Right cardiac atrium (tissue), 5 donors: Measurements from ENCODE around the gene S100A10. TPM values are rescaled to one million over a fixed set of nuclear protein-coding genes. Genes with fewer than 3 reads are reported as not detected.

Source experiments
- ATAC-seq, 2 donors: fragments of 200-7000 bp; cut with Tn5 transposase; one replicate each; pipeline versions ENCODE4 v1.8.0 to v1.9.1; 2020; ENCODE audit warnings: moderate library complexity in 2 of 2, mild to moderate bottlenecking in 1 of 2
- DNase-seq, 3 donors: peaks; one replicate each; pipeline ENCODE4 v3.0.0-alpha.2; 2020
- H3K27ac ChIP-seq: one replicate; pipeline ENCODE4 v1.5.1; 2013; ENCODE audit warnings: mild to moderate bottlenecking, low read length, control low read depth, moderate library complexity
- H3K27me3 ChIP-seq: one replicate; pipeline ENCODE4 v1.6.1; 2013; ENCODE audit not compliant: control insufficient read depth, insufficient read depth
- H3K4me1 ChIP-seq: one replicate; pipeline ENCODE4 v1.6.1; 2013; ENCODE audit warnings: low read length; ENCODE audit not compliant: control insufficient read depth, insufficient read depth
- H3K4me3 ChIP-seq: one replicate; pipeline ENCODE4 v1.5.1; 2013; ENCODE audit warnings: low read length, control low read depth
- H3K9me3 ChIP-seq: one replicate; pipeline ENCODE4 v1.6.1; 2013; ENCODE audit warnings: low read length; ENCODE audit not compliant: control insufficient read depth
- WGBS: extraction: QIAGEN DNeasy Blood & Tissue Kit; methylation state at CpG from one replicate; pipeline ENCODE4 v1.1.7; 2013; 5-methylcytosine and 5-hydroxymethylcytosine counted together
- intact Hi-C, 4 donors: fragments of 100-400 bp; cut with DNase I; formaldehyde crosslinking; loops; one replicate each; pipeline versions ENCODE4 v1.11.0 to v1.14.0; 2022 to 2023
- polyA plus RNA-seq: library from polyadenylated mRNA; stranded (reverse); fragments of 200-250 nt; gene quantifications from one replicate; pipeline ENCODE4 v1.2.3, GENCODE V29; 2013
- total RNA-seq, 4 donors: library from RNA; stranded (reverse); fragmentation: NEBNext Ultra II Directional; extraction: Animal tissue kit (Norgen Biotek cat#: 25700); gene quantifications; one replicate each; pipeline ENCODE4 v1.2.1, GENCODE V29; 2021
- donor health status: healthy with polysubstance abuse.
- donor health status: DM: no; HTN: yes; CAD: no.
- donor health status: DM: no; HTN: no; CAD: no.
- donor health status: DM: no; HTN: yes; CAD: no; lungs with severe emphysema.
- donor health status: DM: yes; HTN: yes; CAD: no.

S100A10 gene
- total and polyA plus RNA-seq, 5 donors, result 108 to 245 (median 222) TPM

- intact Hi-C loops, result no loop called here
- ATAC-seq, result peak; percentile 2 to 28
- Histone ChIP-seq H3K9me3 (no peaks in the 10 kb centered on the region), H3K27ac (peak overlapping the region; percentile 84), H3K4me1 (peaks cover 3% of the 10 kb centered on the region), H3K4me3 (no peak overlapping the region), H3K27me3 (no peaks in the 10 kb centered on the region)
- WGBS, result 51% methylated on average over 3 of the region's 3 CpGs
- no peak for DNase-seq
Observed at GRCh38 chr1:151944857-151945575, 48.6 kb downstream of the S100A10 start.

- no peaks in the 10 kb centered on the region for H3K27me3 ChIP-seq
- intact Hi-C loops, result no loop called here
- H3K4me1 ChIP-seq, result peaks cover 3% of the 10 kb centered on the region
- no peak overlapping the region for H3K4me3 ChIP-seq
- no peaks in the 10 kb centered on the region for H3K9me3 ChIP-seq
- WGBS, result 49% methylated on average over 7 of the region's 7 CpGs
- DNase-seq (peak in 2 of 3 donors; percentile 34 to 58), ATAC-seq (peak; percentile 51 to 59)
- peak overlapping the region; percentile 84 for H3K27ac ChIP-seq
Observed at GRCh38 chr1:151944126-151944856, 49.4 kb downstream of the S100A10 start.

GRCh38 chr1:151943591-151943990, 50.1 kb downstream of the S100A10 start:
- no peak for DNase-seq
- Histone ChIP-seq H3K9me3 (no peaks in the 10 kb centered on the region), H3K4me3 (no peak overlapping the region), H3K4me1 (peaks cover 3% of the 10 kb centered on the region), H3K27me3 (no peaks in the 10 kb centered on the region), H3K27ac (peak overlapping the region; percentile 84)
- no peak for ATAC-seq
- 98% methylated on average over 1 of the region's 1 CpG for WGBS
- intact Hi-C loops, result no loop called here

- WGBS, result 70% methylated on average over 1 of the region's 1 CpG
- Histone ChIP-seq H3K4me3 (no peak overlapping the region), H3K9me3 (no peaks in the 10 kb centered on the region), H3K27ac (peak overlapping the region; percentile 42), H3K4me1 (peaks cover 3% of the 10 kb centered on the region), H3K27me3 (no peaks in the 10 kb centered on the region)
- ATAC-seq (peak; percentile 4 to 29), DNase-seq (no peak)
- intact Hi-C loops, result no loop called here
Observed at GRCh38 chr1:151942882-151943281, 50.8 kb downstream of the S100A10 start.

DNA sequence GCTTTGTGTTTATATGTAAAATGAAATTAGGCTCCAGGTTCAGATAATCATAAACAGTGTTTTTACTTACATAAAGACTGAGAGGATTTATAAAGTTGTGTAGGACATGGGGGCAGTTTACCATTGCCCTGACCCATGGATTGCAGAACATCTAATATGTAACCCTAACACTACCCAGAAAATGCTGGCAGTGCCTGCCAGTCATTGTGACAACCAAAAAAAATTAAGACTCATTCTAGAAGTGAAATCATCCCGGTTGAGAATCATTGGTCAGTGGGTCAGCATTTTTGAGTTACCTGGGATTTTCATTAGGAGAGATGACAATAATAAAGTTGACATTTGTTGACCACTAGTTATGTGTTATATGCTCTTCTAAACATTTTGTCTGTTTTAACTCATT, 53.1 kb downstream of the S100A10 start:
- DNase-seq (no peak), ATAC-seq (no peak)
- Histone ChIP-seq H3K4me1 (peaks cover 3% of the 10 kb centered on the region), H3K9me3 (no peaks in the 10 kb centered on the region), H3K27ac (no peak overlapping the region), H3K27me3 (no peaks in the 10 kb centered on the region), H3K4me3 (no peak overlapping the region)
- intact Hi-C loops, result no loop called here
- 73% methylated on average over 1 of the region's 1 CpG for WGBS

GRCh38 chr1:151939779-151940178, 53.9 kb downstream of the S100A10 start:
- no peak for ATAC-seq
- WGBS, result 72% methylated on average over 1 of the region's 1 CpG

GRCh38 chr1:151939141-151939540, 54.5 kb downstream of the S100A10 start:
- H3K4me3 ChIP-seq, result no peak overlapping the region
- DNase-seq (no peak), ATAC-seq (no peak)
- H3K9me3 ChIP-seq, result no peaks in the 10 kb centered on the region
- intact Hi-C loops, result no loop called here
- H3K27me3 ChIP-seq, result no peaks in the 10 kb centered on the region
- 92% methylated on average over 3 of the region's 3 CpGs for WGBS
- no peaks in the 10 kb centered on the region for H3K4me1 ChIP-seq
- H3K27ac ChIP-seq, result no peak overlapping the region

More at GRCh38 chr1:151939779-151940178, 53.9 kb downstream of the S100A10 start:
- Histone ChIP-seq H3K4me1 (peaks cover under 1% of the 10 kb centered on the region), H3K9me3 (no peaks in the 10 kb centered on the region), H3K27ac (no peak overlapping the region), H3K4me3 (no peak overlapping the region), H3K27me3 (no peaks in the 10 kb centered on the region)
- no peak for DNase-seq
- intact Hi-C loops, result no loop called here

- no peak overlapping the region for H3K27ac ChIP-seq
Observed at GRCh38 chr1:151936653-151937052, 57.0 kb downstream of the S100A10 start.

DNA sequence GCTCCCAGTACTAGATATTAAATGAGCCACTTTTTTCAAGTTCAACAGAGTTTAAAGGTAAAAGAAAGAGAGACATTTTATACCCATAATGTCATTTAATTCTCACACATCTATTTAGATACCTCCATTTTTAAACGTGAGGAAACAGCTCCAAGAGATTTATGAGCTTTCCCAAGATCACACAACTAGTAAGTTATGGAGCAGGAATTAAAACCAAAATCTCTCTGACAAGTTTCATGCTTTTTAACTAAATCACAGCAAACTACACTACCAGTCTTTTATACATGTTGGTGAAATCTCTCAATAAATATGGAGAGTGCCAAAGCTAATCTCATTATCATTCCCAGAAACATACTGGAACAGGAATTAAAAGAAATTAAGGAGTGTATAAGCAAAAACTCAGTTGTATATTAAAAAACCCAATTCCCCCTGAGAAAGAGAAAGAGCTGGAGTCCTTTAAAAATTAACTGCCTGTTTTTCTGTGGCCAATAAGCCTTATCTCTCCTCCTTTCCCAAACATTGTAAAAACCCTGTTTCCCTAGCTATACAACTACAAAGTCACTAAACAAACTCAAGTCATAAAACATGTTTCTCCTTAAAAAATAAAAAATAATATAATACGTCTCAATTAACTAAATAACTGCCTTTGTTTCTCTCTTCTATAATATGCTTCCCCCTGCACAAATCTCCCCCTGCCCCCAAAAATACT, 57.6 kb downstream of the S100A10 start:
- DNase-seq, result no peak
- no peak overlapping the region for H3K27ac ChIP-seq
- intact Hi-C loops, result loop anchor here in 3 of 4 donors (2.0 kb wide), 3 partner anchors 59 to 63 kb away; no protein-coding TSS in a partner anchor
- H3K4me1 ChIP-seq, result no peaks in the 10 kb centered on the region
- H3K27me3 ChIP-seq, result no peaks in the 10 kb centered on the region
- H3K9me3 ChIP-seq, result no peaks in the 10 kb centered on the region
- H3K4me3 ChIP-seq, result no peak overlapping the region
- no peak for ATAC-seq
- WGBS, result 53% methylated on average over 2 of the region's 2 CpGs

More at GRCh38 chr1:151936653-151937052, 57.0 kb downstream of the S100A10 start:
- WGBS, result 41% methylated on average over 7 of the region's 7 CpGs
- Histone ChIP-seq H3K27me3 (no peaks in the 10 kb centered on the region), H3K9me3 (no peaks in the 10 kb centered on the region), H3K4me3 (no peak overlapping the region), H3K4me1 (no peaks in the 10 kb centered on the region)
- DNase-seq, result no peak
- intact Hi-C loops, result no loop called here
- ATAC-seq, result no peak

DNA sequence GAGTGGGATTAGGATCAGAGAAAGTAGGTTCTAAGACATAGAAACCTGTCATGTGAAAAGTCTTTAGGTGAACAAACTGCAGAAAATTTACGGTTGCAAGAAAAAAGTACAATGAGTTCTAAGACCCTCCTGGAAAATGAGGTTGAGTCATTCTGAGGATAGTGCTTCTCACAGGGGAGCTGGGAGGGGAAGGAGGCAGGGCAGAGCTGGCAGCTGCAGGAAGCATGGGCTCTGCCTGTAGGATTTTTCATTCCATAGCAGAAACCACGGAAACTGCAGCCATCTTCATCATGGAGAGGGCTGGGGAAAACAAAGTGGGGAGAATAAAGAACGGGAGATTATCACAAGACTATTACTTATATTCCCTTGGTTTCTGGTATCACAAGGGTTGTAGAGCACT, 58.5 kb downstream of the S100A10 start:
- intact Hi-C loops, result loop anchor here in 3 of 4 donors (2.0 kb wide), 3 partner anchors 60 to 64 kb away; no protein-coding TSS in a partner anchor
- H3K4me3 ChIP-seq, result no peak overlapping the region
- H3K4me1 ChIP-seq, result no peaks in the 10 kb centered on the region
- H3K9me3 ChIP-seq, result no peaks in the 10 kb centered on the region
- no peaks in the 10 kb centered on the region for H3K27me3 ChIP-seq
- WGBS, result 61% methylated on average over 3 of the region's 3 CpGs
- no peak overlapping the region for H3K27ac ChIP-seq
- DNase-seq, result no peak
- ATAC-seq, result no peak
